Prostate gland (tissue), 2 donors: ENCODE results near the gene OR10J5. TPM values are rescaled to one million over a fixed set of nuclear protein-coding genes. Genes with fewer than 3 reads are reported as not detected.

Source experiments
- DNase-seq: peaks from one replicate; pipeline ENCODE4 v3.0.0-alpha.2; 2019; ENCODE audit warnings: low spot score
- H3K27ac ChIP-seq, 2 donors: fragments of 200-600 bp; sonication (generic); 2 replicates each; pipeline ENCODE4 v1.5.1; 2017 to 2019
- H3K27me3 ChIP-seq: fragments of 200-600 bp; sonication (generic); replicated peaks from 2 replicates; pipeline ENCODE4 v1.5.1; 2019; ENCODE audit not compliant: insufficient read depth
- H3K36me3 ChIP-seq, 2 donors: fragments of 200-600 bp; sonication (generic); 1 replicate in 1 of 2; 2 replicates in 1 of 2; pipeline versions ENCODE4 v1.5.1 to v1.8.1; 2017 to 2019
- H3K4me1 ChIP-seq: fragments of 200-600 bp; sonication (generic); replicated peaks from 2 replicates; pipeline ENCODE4 v1.5.1; 2019
- H3K4me3 ChIP-seq, 2 donors: fragments of 200-600 bp; sonication (generic); 2 replicates each; pipeline ENCODE4 v1.5.1; 2017 to 2019
- H3K9me3 ChIP-seq: fragments of 200-600 bp; sonication (generic); 2 replicates; pipeline ENCODE4 v1.5.1; 2017
- CTCF ChIP-seq, 4 experiments: fragments of 200-600 bp in 2 of 4; fragments of 450-650 bp in 2 of 4; sonication (generic) in 2 of 4; IDR thresholded peaks; 1 replicate in 3 of 4; 2 replicates in 1 of 4; pipeline ENCODE4 v1.5.1; 2016 to 2019; ENCODE audit warnings: antibody characterized with exemption in 4 of 4, mild to moderate bottlenecking in 2 of 4, moderate library complexity in 2 of 4
- POLR2A ChIP-seq: fragments of 450-650 bp; IDR thresholded peaks from one replicate; pipeline ENCODE4 v1.6.1; 2016; ENCODE audit warnings: antibody characterized with exemption, mild to moderate bottlenecking
- POLR2AphosphoS5 ChIP-seq: sonication (generic); formaldehyde crosslinking; IDR thresholded peaks from one replicate; pipeline ENCODE4 v1.6.1; 2017; ENCODE audit warnings: antibody characterized with exemption
- WGBS: methylation state at CpG from one replicate; pipeline ENCODE4 v1.1.5; 2018; 5-methylcytosine and 5-hydroxymethylcytosine counted together
- intact Hi-C: fragments of 100-400 bp; cut with DNase I; formaldehyde crosslinking; loops from one replicate; pipeline ENCODE4 v1.14.2; 2022
- total RNA-seq, 2 donors: library from RNA; depleted of rRNA; stranded (reverse); fragments of >200 nt; gene quantifications; one replicate each; pipeline ENCODE4 v1.1.0, GENCODE V29; 2016

Gene OR10J5
- total RNA-seq, result not detected

- Histone ChIP-seq H3K4me1 (no peaks in the 10 kb centered on the region), H3K4me3 (no peak within 1 kb of the TSS), H3K36me3 (no peaks in the 10 kb centered on the region), H3K27me3 (no peaks in the 10 kb centered on the region), H3K9me3 (no peaks in the 10 kb centered on the region), H3K27ac (no peak within 1 kb of the TSS)
- intact Hi-C loops, result no loop called here
- TF ChIP-seq POLR2AphosphoS5, result no peak
- no peak for TF ChIP-seq CTCF (IDR thresholded peaks at IDR 0.05)
- TF ChIP-seq POLR2A, result no peak
- 97% methylated on average over 1 of the region's 1 CpG for WGBS
- no peak for DNase-seq
Measured at GRCh38 chr1:159535907-159536306, at the start of gene OR10J5. Gene OR10J5, minus strand, starts transcription at chr1:159536007. Its CDS starts 0 bp downstream, at chr1:159536007.

GRCh38 chr1:159584536-159584935 is 48.7 kb upstream of the OR10J5 start:
- no peak for DNase-seq
- 89% methylated on average over 2 of the region's 2 CpGs for WGBS
- H3K9me3 ChIP-seq, result no peaks in the 10 kb centered on the region
- no peaks in the 10 kb centered on the region for H3K4me1 ChIP-seq
- H3K36me3 ChIP-seq, result no peaks in the 10 kb centered on the region
- intact Hi-C loops, result no loop called here
- TF ChIP-seq CTCF (IDR thresholded peaks at IDR 0.05) (no peak), POLR2A (no peak), POLR2AphosphoS5 (no peak)
- H3K27ac ChIP-seq, result no peak overlapping the region
- no peaks in the 10 kb centered on the region for H3K27me3 ChIP-seq
- H3K4me3 ChIP-seq, result no peak overlapping the region

GRCh38 chr1:159581422-159581821 is 45.6 kb upstream of the OR10J5 start:
- no peak for TF ChIP-seq POLR2AphosphoS5
- TF ChIP-seq CTCF (IDR thresholded peaks at IDR 0.05), result no peak
- no peak for TF ChIP-seq POLR2A
- WGBS, result 82% methylated on average over 1 of the region's 1 CpG
- DNase-seq, result no peak

GRCh38 chr1:159580340-159580739 is 44.5 kb upstream of the OR10J5 start:
- Histone ChIP-seq H3K36me3 (no peaks in the 10 kb centered on the region), H3K4me3 (no peak overlapping the region), H3K4me1 (no peaks in the 10 kb centered on the region), H3K9me3 (no peaks in the 10 kb centered on the region), H3K27me3 (no peaks in the 10 kb centered on the region), H3K27ac (no peak overlapping the region)
- no peak for DNase-seq
- intact Hi-C loops, result no loop called here
- 75% methylated on average over 3 of the region's 3 CpGs for WGBS
- TF ChIP-seq CTCF (IDR thresholded peaks at IDR 0.05) (no peak), POLR2AphosphoS5 (no peak)

More at GRCh38 chr1:159581422-159581821, 45.6 kb upstream of the OR10J5 start:
- intact Hi-C loops, result no loop called here
- Histone ChIP-seq H3K4me1 (no peaks in the 10 kb centered on the region), H3K27ac (no peak overlapping the region), H3K27me3 (no peaks in the 10 kb centered on the region), H3K4me3 (no peak overlapping the region), H3K9me3 (no peaks in the 10 kb centered on the region), H3K36me3 (no peaks in the 10 kb centered on the region)

GRCh38 chr1:159577446-159577845 is 41.6 kb upstream of the OR10J5 start:
- Histone ChIP-seq H3K9me3 (no peaks in the 10 kb centered on the region), H3K4me3 (no peak overlapping the region), H3K27ac (no peak overlapping the region), H3K4me1 (no peaks in the 10 kb centered on the region), H3K36me3 (no peaks in the 10 kb centered on the region), H3K27me3 (no peaks in the 10 kb centered on the region)
- intact Hi-C loops, result no loop called here
- no peak for TF ChIP-seq POLR2AphosphoS5
- TF ChIP-seq CTCF (IDR thresholded peaks at IDR 0.05), result no peak
- no peak for TF ChIP-seq POLR2A
- 91% methylated on average over 3 of the region's 3 CpGs for WGBS
- DNase-seq, result no peak
